Activated CD8-positive, alpha-beta memory T cell treated with anti-CD3 and anti-CD28 coated beads for 4 hours (primary cell): ENCODE results near the gene BTBD7.
"Not testable (repeated sequence)": the region's sequence is repeated elsewhere in the genome, so short reads cannot be mapped to it uniquely, and the experiment has no call there.

ENCODE experiments used
- DNase-seq, 2 donors: peaks; one replicate each; pipeline ENCODE4 v3.0.0-alpha.2; 2020; ENCODE audit warnings: low read depth in 2 of 2

Gene BTBD7

GRCh38 chr14:93332853-93333630 is at the start of gene BTBD7:
BTBD7 (minus strand) TSS chr14:93333036; CDS start chr14:93296051, 36,985 bp downstream.
- DNase-seq: peak; percentile 86 to 88

- no peak for DNase-seq
Measured at GRCh38 chr14:93381644-93382043, 48.8 kb upstream of the BTBD7 start.

GRCh38 chr14:93379831-93380230 is 47.0 kb upstream of the BTBD7 start:
- DNase-seq: no peak

GRCh38 chr14:93375673-93376156 is 42.9 kb upstream of the BTBD7 start:
- no peak for DNase-seq

GRCh38 chr14:93369713-93370266 is 37.0 kb upstream of the BTBD7 start:
- no peak for DNase-seq

GRCh38 chr14:93368996-93369712 is 36.3 kb upstream of the BTBD7 start:
- DNase-seq: no peak

- DNase-seq: not testable (repeated sequence)
Measured at GRCh38 chr14:93354873-93355272, 22.0 kb upstream of the BTBD7 start.

- DNase-seq: no peak
Measured at GRCh38 chr14:93348292-93348691, 15.5 kb upstream of the BTBD7 start.

GRCh38 chr14:93347850-93348249 is 15.0 kb upstream of the BTBD7 start:
- no peak for DNase-seq

- DNase-seq: no peak
Measured at GRCh38 chr14:93346926-93347721, 14.3 kb upstream of the BTBD7 start, which contains the start of gene COX8C. COX8C (plus strand) TSS chr14:93347182; CDS start chr14:93347269, 87 bp downstream.

- DNase-seq: no peak
Measured at GRCh38 chr14:93343797-93344196, 11.0 kb upstream of the BTBD7 start.

- no peak for DNase-seq
Measured at GRCh38 chr14:93343266-93343665, 10.4 kb upstream of the BTBD7 start.

- no peak for DNase-seq
Measured at GRCh38 chr14:93337884-93338283, 5.0 kb upstream of the BTBD7 start.

GRCh38 chr14:93337143-93337753 is 4.4 kb upstream of the BTBD7 start:
- no peak for DNase-seq

- no peak for DNase-seq
Measured at GRCh38 chr14:93333631-93334103, 831 bp upstream of the BTBD7 start.

- peak in 1 of 2 donors; percentile 2 for DNase-seq
Measured at GRCh38 chr14:93332397-93332852, 411 bp downstream of the BTBD7 start.

- no peak for DNase-seq
Measured at GRCh38 chr14:93331728-93332396, 974 bp downstream of the BTBD7 start.

GRCh38 chr14:93331002-93331727 is 1.7 kb downstream of the BTBD7 start:
- DNase-seq: no peak

GRCh38 chr14:93330609-93331000 is 2.2 kb downstream of the BTBD7 start:
- DNase-seq: no peak
